ENCODE measurements around the gene ELFN2.

- TF ChIP-seq POLR2AphosphoS5 (IDR thresholded peaks at IDR 0.05; ENCODE audit: low read depth, low read length), result no peak
- TF ChIP-seq SIN3A (IDR thresholded peaks at IDR 0.05; ENCODE audit: borderline replicate concordance, insufficient read depth, low read length), result no peak
- TF ChIP-seq TAF1 (IDR thresholded peaks at IDR 0.05; ENCODE audit: borderline replicate concordance, insufficient read depth, low read length), result no peak
- no peak for TF ChIP-seq REST (IDR thresholded peaks at IDR 0.05; ENCODE audit: insufficient read depth in 1 of 2, low read depth in 2 of 2, low read length in 2 of 2)
- no peak for TF ChIP-seq FOXP2 (optimal IDR thresholded peaks at IDR 0.05; ENCODE audit: borderline replicate concordance, extremely low read depth, extremely low read length, insufficient read depth)
These were observed 13.0 kb downstream of the ELFN2 start for GRCh38 chr22:37414288-37414687.

Measured in PFSK-1 (cell line).